Measurements from ENCODE around the gene PBLD. TPM values are rescaled to one million over a fixed set of nuclear protein-coding genes. Genes with fewer than 3 reads are reported as not detected.
"Not testable (repeated sequence)": the region's sequence is repeated elsewhere in the genome, so short reads cannot be mapped to it uniquely, and the experiment has no call there.

The PBLD gene
- total and polyA plus RNA-seq, 4 donors: 1.2 to 12.5 (median 3.1) TPM

GRCh38 chr10:68280758-68281157 lies 52.0 kb downstream of the PBLD start:
- H3K27ac ChIP-seq (ENCODE audit: low read depth in 1 of 2, low read length in 1 of 2): no peak overlapping the region
- H3K27me3 ChIP-seq (ENCODE audit: control insufficient read depth in 3 of 3, insufficient read depth in 3 of 3, low read length in 2 of 3): no peaks in the 10 kb centered on the region
- H3K4me3 ChIP-seq: no peak overlapping the region
- no peak overlapping the region for H3K9ac ChIP-seq (ENCODE audit: insufficient read depth in 1 of 2, low read length in 2 of 2)
- H3K36me3 ChIP-seq (ENCODE audit: control insufficient read depth in 4 of 4, insufficient read depth in 4 of 4, low read length in 4 of 4): no peaks in the 10 kb centered on the region
- peaks cover 0 to 17% (median 0%) of the 10 kb centered on the region in 5 donors for H3K4me1 ChIP-seq (ENCODE audit: control insufficient read depth in 5 of 5, insufficient read depth in 5 of 5, low read length in 5 of 5)
- no peak for TF ChIP-seq CTCF (IDR thresholded peaks at IDR 0.05; ENCODE audit: control extremely low read depth, extremely low read depth)
- peaks cover 0 to 6% (median 3%) of the 10 kb centered on the region in 4 donors for H3K9me3 ChIP-seq (ENCODE audit: control insufficient read depth in 4 of 4, insufficient read depth in 3 of 4, low read length in 3 of 4)
- 94 to 98% methylated on average over 4 of the region's 4 CpGs for WGBS, 2 donors
- DNase-seq (no peak), ATAC-seq (ENCODE audit: insufficient read depth, low FRiP score) (no peak)

GRCh38 chr10:68278906-68279753 lies 53.6 kb downstream of the PBLD start:
- DNase-seq; H3K9me3 ChIP-seq (ENCODE audit: control insufficient read depth in 4 of 4, insufficient read depth in 3 of 4, low read length in 3 of 4); H3K27ac ChIP-seq (ENCODE audit: low read depth in 1 of 2, low read length in 1 of 2); H3K4me1 ChIP-seq (ENCODE audit: control insufficient read depth in 5 of 5, insufficient read depth in 5 of 5, low read length in 5 of 5); H3K9ac ChIP-seq (ENCODE audit: insufficient read depth in 1 of 2, low read length in 2 of 2); ATAC-seq (ENCODE audit: insufficient read depth, low FRiP score); H3K4me3 ChIP-seq; H3K36me3 ChIP-seq (ENCODE audit: control insufficient read depth in 4 of 4, insufficient read depth in 4 of 4, low read length in 4 of 4); H3K27me3 ChIP-seq (ENCODE audit: control insufficient read depth in 3 of 3, insufficient read depth in 3 of 3, low read length in 2 of 3): not testable (repeated sequence)
- WGBS, 2 donors: 97% methylated on average over 62 to 70 of the region's 70 CpGs

- WGBS, 2 donors: 99 to 100% methylated on average over 2 of the region's 2 CpGs
These were observed 54.9 kb downstream of the PBLD start for GRCh38 chr10:68277814-68278213.

DNA sequence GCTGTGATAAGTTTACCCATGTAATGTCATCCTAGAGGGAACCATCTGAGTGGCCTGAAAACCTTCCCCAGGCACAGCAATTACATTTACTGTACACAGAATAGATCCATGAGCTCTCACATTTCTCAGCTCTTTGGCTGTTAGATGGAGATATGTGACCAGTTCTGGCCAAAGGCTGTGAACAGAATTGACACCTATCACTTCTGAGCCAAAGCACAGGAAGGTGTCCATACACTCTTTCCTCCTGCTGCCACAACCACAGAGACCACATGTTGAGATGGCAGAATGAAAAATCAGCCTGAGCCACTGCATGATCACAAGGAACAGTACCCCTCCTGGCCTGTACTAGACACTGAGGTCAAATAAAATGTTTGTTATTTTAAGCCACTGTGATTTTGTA lies 56.5 kb downstream of the PBLD start:
- H3K36me3 ChIP-seq (ENCODE audit: control insufficient read depth in 4 of 4, insufficient read depth in 4 of 4, low read length in 4 of 4): no peaks in the 10 kb centered on the region
- no peak overlapping the region for H3K27ac ChIP-seq (ENCODE audit: low read depth in 1 of 2, low read length in 1 of 2)
- H3K4me3 ChIP-seq: no peak overlapping the region
- H3K27me3 ChIP-seq (ENCODE audit: control insufficient read depth in 3 of 3, insufficient read depth in 3 of 3, low read length in 2 of 3): no peaks in the 10 kb centered on the region
- H3K9ac ChIP-seq (ENCODE audit: insufficient read depth in 1 of 2, low read length in 2 of 2): no peak overlapping the region
- peaks cover 0 to 3% (median 0%) of the 10 kb centered on the region in 5 donors for H3K4me1 ChIP-seq (ENCODE audit: control insufficient read depth in 5 of 5, insufficient read depth in 5 of 5, low read length in 5 of 5)
- DNase-seq: no peak
- peaks cover 0 to 6% (median 3%) of the 10 kb centered on the region in 4 donors for H3K9me3 ChIP-seq (ENCODE audit: control insufficient read depth in 4 of 4, insufficient read depth in 3 of 4, low read length in 3 of 4)
- no peak for TF ChIP-seq CTCF (IDR thresholded peaks at IDR 0.05; ENCODE audit: control extremely low read depth, extremely low read depth)
- ATAC-seq (ENCODE audit: insufficient read depth, low FRiP score): no peak

More at GRCh38 chr10:68277814-68278213, 54.9 kb downstream of the PBLD start:
- H3K9ac ChIP-seq (ENCODE audit: insufficient read depth in 1 of 2, low read length in 2 of 2); DNase-seq; H3K4me3 ChIP-seq; H3K27me3 ChIP-seq (ENCODE audit: control insufficient read depth in 3 of 3, insufficient read depth in 3 of 3, low read length in 2 of 3); ATAC-seq (ENCODE audit: insufficient read depth, low FRiP score); H3K4me1 ChIP-seq (ENCODE audit: control insufficient read depth in 5 of 5, insufficient read depth in 5 of 5, low read length in 5 of 5); H3K9me3 ChIP-seq (ENCODE audit: control insufficient read depth in 4 of 4, insufficient read depth in 3 of 4, low read length in 3 of 4); H3K27ac ChIP-seq (ENCODE audit: low read depth in 1 of 2, low read length in 1 of 2); H3K36me3 ChIP-seq (ENCODE audit: control insufficient read depth in 4 of 4, insufficient read depth in 4 of 4, low read length in 4 of 4): not testable (repeated sequence)

All from lung (tissue), 12 donors.